ENCODE results near the gene RSPO3. TPM values are rescaled to one million over a fixed set of nuclear protein-coding genes. Genes with fewer than 3 reads are reported as not detected.
"Not testable (repeated sequence)": the region's sequence is repeated elsewhere in the genome, so short reads cannot be mapped to it uniquely, and the experiment has no call there.

RSPO3 gene
- total and polyA plus RNA-seq, 9 of the 15 experiments (the other 6 are each of a cell fraction or from before 2014, with no cell fraction given), result not detected

- ChIA-PET CTCF (ENCODE audit: low intra/inter-chr PET ratio) (no interaction called here), POLR2A (no interaction called here)
- H3K9me3 ChIP-seq (replicated peaks; ENCODE audit: control insufficient read depth, insufficient read depth, low read depth, low read length), result no peaks in the 10 kb centered on the region
- no peak overlapping the region for H3K27ac ChIP-seq (ENCODE audit: extremely low read depth, low read depth, low read length)
- BruUV-seq (replicated peaks), result no TSS peak
- FAIRE-seq, result no peak
- no peak for ATAC-seq
- no peak for DNase-seq (ENCODE audit: extremely low read depth in 1 of 4, low spot score in 3 of 4)
- no peak overlapping the region for H3K4me3 ChIP-seq
- WGBS (ENCODE audit: insufficient coverage, low coverage, missing lambda C conversion rate), result 0% methylated on average over 1 of the region's 1 CpG
- H4K20me1 ChIP-seq (replicated peaks; ENCODE audit: control insufficient read depth, insufficient read depth, low read length), result no peaks in the 10 kb centered on the region
- H3K9me1 ChIP-seq (ENCODE audit: control insufficient read depth, insufficient read depth, low read length), result no peaks in the 10 kb centered on the region
- intact Hi-C loops (cut with micrococcal nuclease) (no loop called here), in situ Hi-C loops (cut with MboI) (no loop called here)
- H3K36me3 ChIP-seq (ENCODE audit: control insufficient read depth, insufficient read depth, low read length), result no peaks in the 10 kb centered on the region
- H3K79me2 ChIP-seq (ENCODE audit: control insufficient read depth, insufficient read depth, low read length), result no peaks in the 10 kb centered on the region
- no peaks in the 10 kb centered on the region for H3K4me1 ChIP-seq (replicated peaks in 1 of 2; ENCODE audit: control insufficient read depth in 2 of 2, insufficient read depth in 2 of 2, low read length in 2 of 2)
- no peaks in the 10 kb centered on the region for H3K27me3 ChIP-seq (ENCODE audit: control insufficient read depth in 2 of 2, insufficient read depth in 2 of 2, low read length in 2 of 2)
- H3K4me2 ChIP-seq (ENCODE audit: insufficient read depth, low read length), result no peak overlapping the region
- no peak overlapping the region for H3K9ac ChIP-seq (ENCODE audit: insufficient read depth in 1 of 2, low read depth in 2 of 2, low read length in 2 of 2)
- no peak overlapping the region for H2AFZ ChIP-seq (ENCODE audit: low read depth, low read length)
- TF ChIP-seq MYNN (IDR thresholded peaks at IDR 0.05) (no peak), MYNN (CRISPR knock-in tag; IDR thresholded peaks at IDR 0.05) (no peak), ZNF830 (CRISPR knock-in tag; IDR thresholded peaks at IDR 0.05) (no peak)
Measured at GRCh38 chr6:127225497-127225896, 107.0 kb downstream of the RSPO3 start.

GRCh38 chr6:127233819-127234218 lies 115.3 kb downstream of the RSPO3 start:
- DNase-seq (ENCODE audit: extremely low read depth in 1 of 4, low spot score in 3 of 4); H2AFZ ChIP-seq (ENCODE audit: low read depth, low read length); H3K4me1 ChIP-seq (replicated peaks in 1 of 2; ENCODE audit: control insufficient read depth in 2 of 2, insufficient read depth in 2 of 2, low read length in 2 of 2); H3K79me2 ChIP-seq (ENCODE audit: control insufficient read depth, insufficient read depth, low read length); CTCF ChIA-PET (ENCODE audit: low intra/inter-chr PET ratio); H3K9me3 ChIP-seq (replicated peaks; ENCODE audit: control insufficient read depth, insufficient read depth, low read depth, low read length); BruUV-seq (replicated peaks); H4K20me1 ChIP-seq (replicated peaks; ENCODE audit: control insufficient read depth, insufficient read depth, low read length); intact Hi-C loops (cut with micrococcal nuclease); H3K27ac ChIP-seq (ENCODE audit: extremely low read depth, low read depth, low read length); H3K4me2 ChIP-seq (ENCODE audit: insufficient read depth, low read length); H3K27me3 ChIP-seq (ENCODE audit: control insufficient read depth in 2 of 2, insufficient read depth in 2 of 2, low read length in 2 of 2); H3K9ac ChIP-seq (ENCODE audit: insufficient read depth in 1 of 2, low read depth in 2 of 2, low read length in 2 of 2); FAIRE-seq; H3K4me3 ChIP-seq; ATAC-seq; in situ Hi-C loops (cut with MboI); H3K36me3 ChIP-seq (ENCODE audit: control insufficient read depth, insufficient read depth, low read length); H3K9me1 ChIP-seq (ENCODE audit: control insufficient read depth, insufficient read depth, low read length); POLR2A ChIA-PET: not testable (repeated sequence)
- peak; percentile 7 for TF ChIP-seq RBM25 (IDR thresholded peaks at IDR 0.05; ENCODE audit: low read depth, low read length, severe bottlenecking)
- 2% methylated on average over 3 of the region's 3 CpGs for WGBS (ENCODE audit: insufficient coverage, low coverage, missing lambda C conversion rate)

Data from K562 (cell line).